NK-92 (cell line): Measurements from ENCODE around the gene MT1G.
"Not testable (repeated sequence)": the region's sequence is repeated elsewhere in the genome, so short reads cannot be mapped to it uniquely, and the experiment has no call there.

Experiments
- DNase-seq: peaks from one replicate; lab custom pipeline; 2025; ENCODE audit not compliant: unreplicated experiment; lab: John Stamatoyannopoulos, UW

Gene MT1G

GRCh38 chr16:56667581-56668571 lies at the start of gene MT1G:
MT1G (minus strand) TSS chr16:56668065; CDS start chr16:56667993, 72 bp downstream.
- no peak for DNase-seq

- DNase-seq, result not testable (repeated sequence)
Measured at GRCh38 chr16:56717532-56717931, 49.7 kb upstream of the MT1G start.

- no peak for DNase-seq
Measured at GRCh38 chr16:56716761-56717160, 48.9 kb upstream of the MT1G start.

- no peak for DNase-seq
Measured at GRCh38 chr16:56715126-56715525, 47.3 kb upstream of the MT1G start.

GRCh38 chr16:56713794-56714193 lies 45.9 kb upstream of the MT1G start:
- DNase-seq, result no peak

GRCh38 chr16:56711862-56712261 lies 44.0 kb upstream of the MT1G start:
- DNase-seq, result no peak

- DNase-seq, result no peak
Measured at GRCh38 chr16:56710181-56710737, 42.4 kb upstream of the MT1G start.

GRCh38 chr16:56709443-56710040 lies 41.7 kb upstream of the MT1G start:
- no peak for DNase-seq

- no peak for DNase-seq
Measured at GRCh38 chr16:56708525-56709442, 40.9 kb upstream of the MT1G start.

GRCh38 chr16:56702836-56703235 lies 35.0 kb upstream of the MT1G start:
- DNase-seq, result no peak

GRCh38 chr16:56701534-56701933 lies 33.7 kb upstream of the MT1G start:
- no peak for DNase-seq

- no peak for DNase-seq
Measured at GRCh38 chr16:56700631-56701030, 32.8 kb upstream of the MT1G start.

- no peak for DNase-seq
Measured at GRCh38 chr16:56700195-56700594, 32.3 kb upstream of the MT1G start.

GRCh38 chr16:56697456-56698155 lies 29.7 kb upstream of the MT1G start:
- no peak for DNase-seq

GRCh38 chr16:56695246-56695645 lies 27.4 kb upstream of the MT1G start:
- no peak for DNase-seq

- DNase-seq, result no peak
Measured at GRCh38 chr16:56691885-56692284, 24.0 kb upstream of the MT1G start.

- DNase-seq, result no peak
Measured at GRCh38 chr16:56690420-56691122, 22.7 kb upstream of the MT1G start.

GRCh38 chr16:56689171-56689570 lies 21.3 kb upstream of the MT1G start:
- DNase-seq, result no peak

GRCh38 chr16:56688762-56689161 lies 20.9 kb upstream of the MT1G start:
- no peak for DNase-seq

GRCh38 chr16:56686758-56687157 lies 18.9 kb upstream of the MT1G start:
- no peak for DNase-seq
